GM12872 (cell line): ENCODE measurements around the gene RIMBP2.

Source experiments
- TF ChIP-seq, protein P1 (sequence below): IDR thresholded peaks from 3 replicates; pipeline ENCODE4 v1.5.1; 2011; ENCODE audit warnings: low read depth, mild to moderate bottlenecking, low read length, moderate library complexity; ENCODE audit not compliant: insufficient read depth

The RIMBP2 gene

DNA sequence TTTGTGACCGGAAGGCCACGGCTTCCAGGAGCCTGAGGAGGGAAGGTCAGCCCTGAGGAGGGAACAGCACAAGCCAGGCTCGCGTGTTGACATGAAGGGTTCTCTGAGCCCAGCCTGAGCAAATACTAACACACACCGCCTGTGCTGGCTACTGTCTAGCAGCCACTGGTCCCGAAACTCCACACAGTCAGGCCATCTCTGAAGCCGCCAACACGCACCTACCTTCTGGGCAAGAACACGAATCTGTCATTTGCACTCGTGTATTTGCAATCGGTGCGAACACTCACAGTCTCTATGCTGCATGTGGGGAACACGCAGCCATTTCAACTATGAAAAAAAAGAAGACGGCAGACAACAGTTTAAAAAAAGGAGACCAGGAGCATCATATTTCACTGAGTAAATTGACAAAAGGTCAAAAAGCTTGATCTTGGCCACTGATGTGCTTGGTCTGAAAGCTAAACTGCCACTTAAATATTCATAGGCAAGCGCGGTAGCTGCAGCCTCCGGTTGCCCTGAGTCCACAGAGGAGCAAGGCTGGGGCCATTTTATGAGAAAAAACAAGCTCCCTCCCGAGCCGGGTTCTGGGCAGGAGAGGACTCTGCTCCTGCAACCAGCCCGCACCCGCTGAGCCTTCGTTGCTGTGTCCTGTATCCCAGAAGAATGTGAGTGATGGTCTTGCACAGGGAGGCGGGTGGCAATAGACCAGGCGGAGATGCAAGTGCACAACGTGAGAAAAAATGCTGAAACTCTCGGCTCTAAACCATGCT lies 57.8 kb downstream of the RIMBP2 start:
- TF ChIP-seq, protein P1, sequence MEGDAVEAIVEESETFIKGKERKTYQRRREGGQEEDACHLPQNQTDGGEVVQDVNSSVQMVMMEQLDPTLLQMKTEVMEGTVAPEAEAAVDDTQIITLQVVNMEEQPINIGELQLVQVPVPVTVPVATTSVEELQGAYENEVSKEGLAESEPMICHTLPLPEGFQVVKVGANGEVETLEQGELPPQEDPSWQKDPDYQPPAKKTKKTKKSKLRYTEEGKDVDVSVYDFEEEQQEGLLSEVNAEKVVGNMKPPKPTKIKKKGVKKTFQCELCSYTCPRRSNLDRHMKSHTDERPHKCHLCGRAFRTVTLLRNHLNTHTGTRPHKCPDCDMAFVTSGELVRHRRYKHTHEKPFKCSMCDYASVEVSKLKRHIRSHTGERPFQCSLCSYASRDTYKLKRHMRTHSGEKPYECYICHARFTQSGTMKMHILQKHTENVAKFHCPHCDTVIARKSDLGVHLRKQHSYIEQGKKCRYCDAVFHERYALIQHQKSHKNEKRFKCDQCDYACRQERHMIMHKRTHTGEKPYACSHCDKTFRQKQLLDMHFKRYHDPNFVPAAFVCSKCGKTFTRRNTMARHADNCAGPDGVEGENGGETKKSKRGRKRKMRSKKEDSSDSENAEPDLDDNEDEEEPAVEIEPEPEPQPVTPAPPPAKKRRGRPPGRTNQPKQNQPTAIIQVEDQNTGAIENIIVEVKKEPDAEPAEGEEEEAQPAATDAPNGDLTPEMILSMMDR, result no peak

DNA sequence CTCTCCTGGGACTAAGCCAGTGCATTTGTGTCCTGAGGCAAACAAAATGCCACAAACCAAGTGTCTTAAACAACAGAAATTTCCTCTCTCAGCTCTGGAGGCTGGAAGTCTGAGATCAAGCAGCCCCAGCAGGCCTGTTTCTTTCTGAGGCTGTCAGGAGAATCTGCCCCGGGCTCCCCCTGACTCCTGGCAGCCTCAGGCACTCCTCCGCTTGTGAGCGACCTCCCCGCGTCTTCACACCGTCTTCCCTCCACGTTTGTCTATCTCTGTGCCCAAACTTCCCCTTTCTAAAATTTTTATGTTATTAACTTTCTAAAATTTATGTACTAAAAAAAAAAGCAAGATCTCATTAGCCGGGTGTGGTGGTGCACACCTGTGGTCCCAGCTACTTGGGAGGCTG lies 59.7 kb downstream of the RIMBP2 start:
- TF ChIP-seq, protein P1, result no peak

DNA sequence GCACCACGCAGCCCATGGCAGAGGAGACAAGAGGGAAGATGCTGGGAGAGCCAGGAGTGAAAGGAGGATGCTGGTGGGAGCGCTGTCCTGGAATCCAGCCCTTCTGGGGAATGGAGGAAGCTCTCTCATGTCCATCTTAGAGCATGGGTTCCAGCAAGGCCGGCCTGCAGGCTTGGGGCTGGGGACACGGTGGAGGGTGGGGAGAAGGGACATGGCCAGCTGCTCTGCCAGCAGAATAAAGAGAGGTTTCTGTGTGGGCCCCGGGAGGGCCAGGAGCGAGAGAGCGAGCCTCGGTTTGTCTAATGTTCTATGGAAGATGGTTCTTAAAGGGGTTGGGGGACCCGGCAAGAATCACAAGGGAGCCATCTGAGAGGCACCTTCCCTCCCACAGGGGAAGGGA lies 60.2 kb downstream of the RIMBP2 start:
- TF ChIP-seq, protein P1, result no peak

GRCh38 chr12:130655010-130655409 lies 61.1 kb downstream of the RIMBP2 start:
- TF ChIP-seq, protein P1, result no peak

DNA sequence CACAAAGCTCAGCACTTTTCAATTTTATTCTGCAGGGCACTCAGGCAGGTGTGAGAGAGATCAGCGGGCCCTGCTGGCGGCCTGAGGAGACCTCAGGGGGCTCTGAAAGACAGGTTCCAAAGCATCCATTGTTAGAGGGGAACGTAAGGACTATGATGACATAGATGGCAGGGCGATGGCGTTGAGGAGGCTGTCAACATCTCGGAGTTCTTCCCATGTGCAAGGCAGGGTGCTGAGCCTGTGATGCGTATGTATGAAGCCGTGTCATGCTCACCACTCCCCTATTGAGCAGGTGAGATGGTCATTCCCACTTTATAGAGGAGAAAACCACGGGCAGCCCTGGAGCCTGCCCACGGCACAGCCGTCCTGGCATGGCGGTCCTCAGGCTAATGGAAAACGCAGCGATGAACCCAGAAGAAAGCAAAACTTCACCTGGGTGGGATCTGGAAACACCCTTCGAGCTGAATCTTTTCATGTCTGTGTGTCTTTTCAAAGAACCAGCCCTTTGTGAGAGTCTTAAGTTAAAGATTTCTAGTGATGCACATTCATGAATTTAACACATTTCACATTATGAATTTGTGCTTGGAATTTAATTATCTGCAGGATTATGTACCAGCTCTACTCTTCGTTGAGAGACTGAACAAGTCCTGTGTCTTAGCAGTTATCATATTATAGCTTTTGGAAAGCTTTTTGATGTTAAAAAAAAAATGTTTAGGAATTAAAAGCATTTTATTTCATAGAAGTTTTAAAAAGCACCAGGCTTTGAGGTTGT lies 64.7 kb downstream of the RIMBP2 start:
- TF ChIP-seq, protein P1, result no peak

GRCh38 chr12:130650131-130650530 lies 66.0 kb downstream of the RIMBP2 start:
- TF ChIP-seq, protein P1, result no peak
